Bronchus fibroblast of lung (primary cell): ENCODE data around the gene AMHR2. TPM values are rescaled to one million over a fixed set of nuclear protein-coding genes. Genes with fewer than 3 reads are reported as not detected.

Source experiments
- total RNA-seq: library from RNA; depleted of rRNA; stranded (reverse); fragments of >200 nt; gene quantifications from 2 replicates; pipeline ENCODE4 v1.2.3, GENCODE V29; 2015

AMHR2 gene
- not detected in 2 replicates for total RNA-seq

DNA sequence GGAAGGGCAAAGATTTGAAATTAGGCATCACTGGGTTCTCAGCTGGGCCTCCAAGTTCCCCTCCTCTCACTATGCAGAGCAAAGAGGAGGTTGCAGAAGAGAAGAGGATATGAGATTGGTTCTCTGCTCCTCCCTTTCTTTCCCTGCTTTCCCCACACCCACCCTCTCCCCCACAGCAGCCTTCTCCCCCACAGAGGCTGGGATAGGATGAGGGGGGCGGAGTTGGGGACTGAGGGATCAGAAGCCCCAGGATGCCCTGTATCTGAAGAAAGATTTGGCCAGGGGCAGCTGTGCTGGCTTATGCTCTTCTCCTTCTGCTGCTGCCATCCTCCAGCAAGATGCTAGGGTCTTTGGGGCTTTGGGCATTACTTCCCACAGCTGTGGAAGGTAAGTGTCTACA, at the start of gene AMHR2:
TSS of gene AMHR2 (plus strand) at position 259 of the 400 bp plus-strand sequence. CDS start at position 339, 80 bp downstream.

DNA sequence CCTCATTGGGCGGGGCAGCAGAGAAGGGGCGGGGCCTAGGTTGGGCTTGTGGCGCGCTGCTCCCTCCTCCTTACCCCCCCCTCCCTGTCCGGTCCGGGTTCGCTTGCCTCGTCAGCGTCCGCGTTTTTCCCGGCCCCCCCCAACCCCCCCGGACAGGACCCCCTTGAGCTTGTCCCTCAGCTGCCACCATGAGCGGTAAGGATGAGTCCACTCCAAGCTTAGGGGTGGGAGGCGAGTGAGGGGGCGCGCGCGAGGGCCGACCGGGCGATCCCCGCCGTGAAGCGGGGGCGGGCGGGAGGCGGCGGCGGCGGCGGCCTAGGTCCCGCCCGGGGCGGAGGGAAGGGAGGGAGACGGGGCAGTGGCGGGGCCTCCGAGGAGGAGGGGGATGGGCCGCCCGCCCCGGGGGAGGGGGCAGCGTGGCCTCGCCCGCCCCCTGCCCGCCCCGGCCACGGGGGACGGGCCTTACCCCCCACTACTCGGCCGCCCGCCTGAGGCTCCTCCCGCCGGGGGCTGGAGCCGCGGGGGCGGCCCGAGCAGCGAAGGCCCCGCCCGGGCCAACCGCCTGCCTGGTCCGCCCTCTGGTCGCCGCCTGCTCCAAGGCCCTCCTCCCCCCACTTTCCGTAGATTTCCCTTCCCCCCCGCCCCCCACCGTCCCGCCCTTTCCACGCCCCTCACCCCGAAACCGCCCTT, 43.4 kb upstream of the AMHR2 start, which contains the start of gene SP1:
TSS of gene SP1 (plus strand) at position 73 of the 690 bp plus-strand sequence. CDS start at position 189, 116 bp downstream.

GRCh38 chr12:53441040-53441833, 17.6 kb downstream of the AMHR2 start, which contains the start of gene PRR13:
Gene PRR13, plus strand, starts transcription at chr12:53441734. Its CDS starts 981 bp downstream, at chr12:53442715.

GRCh38 chr12:53451661-53452158, 28.1 kb downstream of the AMHR2 start, which contains the start of gene PCBP2:
Gene PCBP2, plus strand, starts transcription at chr12:53452102. Its CDS starts 2,699 bp downstream, at chr12:53454801.

Other genes starting within 250 kb of the AMHR2 start
- 5.2 and 5.9 TPM in 2 replicates for gene ZNF740, start 243.1 kb upstream of the AMHR2 start, total RNA-seq
- 4.2 and 5.4 TPM in 2 replicates for gene CSAD, start 242.9 kb upstream of the AMHR2 start, total RNA-seq
- gene ITGB7, start 216.6 kb upstream of the AMHR2 start, total RNA-seq: under 0.01 TPM in 2 replicates
- gene RARG, start 191.6 kb upstream of the AMHR2 start, total RNA-seq: 27.4 and 32.1 TPM in 2 replicates
- gene ESPL1, start 155.6 kb upstream of the AMHR2 start, total RNA-seq: 12.4 and 13.2 TPM in 2 replicates
- gene PFDN5, start 128.3 kb upstream of the AMHR2 start, total RNA-seq: 364 and 411 TPM in 2 replicates
- 73.4 and 73.5 TPM in 2 replicates for gene MYG1, start 124.2 kb upstream of the AMHR2 start, total RNA-seq
- gene AAAS, start 102.2 kb upstream of the AMHR2 start, total RNA-seq: 95.6 and 105 TPM in 2 replicates
- gene SP7, start 87.5 kb upstream of the AMHR2 start, total RNA-seq: not detected in 2 replicates
- gene SP1, start 43.7 kb upstream of the AMHR2 start, total RNA-seq: 32.4 and 34.3 TPM in 2 replicates
- gene PRR13, start 17.9 kb downstream of the AMHR2 start, total RNA-seq: 115 and 126 TPM in 2 replicates
- 125 and 136 TPM in 2 replicates for gene PCBP2, start 28.2 kb downstream of the AMHR2 start, total RNA-seq
- gene MAP3K12, start 75.6 kb downstream of the AMHR2 start, total RNA-seq: 17.1 and 18.7 TPM in 2 replicates
- 48.2 and 48.4 TPM in 2 replicates for gene TARBP2, start 77.4 kb downstream of the AMHR2 start, total RNA-seq
- gene NPFF, start 83.6 kb downstream of the AMHR2 start, total RNA-seq: not detected in 2 replicates
- gene ATF7, start 202.5 kb downstream of the AMHR2 start, total RNA-seq: 8.5 and 10.4 TPM in 2 replicates